NCI-H1105 (cell line): ENCODE results near the gene RPL7A.
"Not testable (repeated sequence)": the region's sequence is repeated elsewhere in the genome, so short reads cannot be mapped to it uniquely, and the experiment has no call there.

Experiments used
- DNase-seq: peaks from one replicate; lab custom pipeline; 2025; lab: John Stamatoyannopoulos, UW

RPL7A gene

DNA sequence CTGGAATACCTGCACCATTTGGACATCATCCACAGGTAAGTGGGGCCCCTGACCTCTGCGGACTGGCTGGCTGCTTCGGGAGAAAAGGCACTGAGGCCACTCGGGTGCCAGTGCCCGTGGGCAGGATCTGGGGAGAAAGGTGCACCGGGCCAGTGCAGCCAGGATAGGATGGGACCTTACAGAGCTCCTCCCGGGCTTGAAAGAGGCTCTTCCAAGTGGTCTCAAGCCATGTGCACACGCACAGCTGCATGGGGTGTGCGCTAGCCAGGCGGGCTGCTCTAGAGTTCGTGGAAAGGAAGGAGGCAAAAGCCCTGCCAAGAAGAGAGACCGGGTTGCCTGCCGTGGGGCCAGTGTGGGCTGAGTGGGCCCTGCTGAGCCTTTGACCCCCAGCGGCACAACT, 41.5 kb downstream of the RPL7A start:
- DNase-seq = no peak

DNA sequence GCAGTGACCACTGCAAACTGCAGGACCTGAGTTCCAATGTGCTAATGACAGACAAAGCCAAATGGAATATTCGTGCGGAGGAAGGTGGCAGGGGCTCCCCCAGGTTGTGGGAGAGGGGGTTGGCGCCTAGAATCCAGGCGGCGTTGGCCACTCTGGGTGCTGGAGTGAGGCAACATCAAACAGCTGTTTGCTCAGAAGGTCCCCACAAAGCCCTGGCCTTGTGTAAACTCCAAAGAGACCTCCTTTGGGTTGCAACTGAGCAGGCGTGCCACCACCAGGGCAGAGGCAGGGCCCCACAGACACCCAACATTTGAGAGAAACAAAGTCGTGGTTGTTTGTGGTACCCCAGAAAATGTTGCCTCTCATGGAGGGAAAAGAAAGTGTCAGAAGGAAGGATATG, 42.7 kb downstream of the RPL7A start:
- no peak for DNase-seq

DNA sequence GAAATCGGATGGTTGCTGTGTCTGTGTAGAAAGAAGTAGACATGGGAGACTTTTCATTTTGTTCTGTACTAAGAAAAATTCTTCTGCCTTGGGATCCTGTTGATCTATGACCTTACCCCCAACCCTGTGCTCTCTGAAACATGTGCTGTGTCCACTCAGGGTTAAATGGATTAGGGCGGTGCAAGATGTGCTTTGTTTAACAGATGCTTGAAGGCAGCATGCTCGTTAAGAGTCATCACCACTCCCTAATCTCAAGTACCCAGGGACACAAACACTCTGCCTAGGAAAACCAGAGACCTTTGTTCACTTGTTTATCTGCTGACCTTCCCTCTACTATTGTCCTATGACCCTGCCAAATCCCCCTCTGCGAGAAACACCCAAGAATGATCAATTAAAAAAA, 43.4 kb downstream of the RPL7A start:
- not testable (repeated sequence) for DNase-seq

DNA sequence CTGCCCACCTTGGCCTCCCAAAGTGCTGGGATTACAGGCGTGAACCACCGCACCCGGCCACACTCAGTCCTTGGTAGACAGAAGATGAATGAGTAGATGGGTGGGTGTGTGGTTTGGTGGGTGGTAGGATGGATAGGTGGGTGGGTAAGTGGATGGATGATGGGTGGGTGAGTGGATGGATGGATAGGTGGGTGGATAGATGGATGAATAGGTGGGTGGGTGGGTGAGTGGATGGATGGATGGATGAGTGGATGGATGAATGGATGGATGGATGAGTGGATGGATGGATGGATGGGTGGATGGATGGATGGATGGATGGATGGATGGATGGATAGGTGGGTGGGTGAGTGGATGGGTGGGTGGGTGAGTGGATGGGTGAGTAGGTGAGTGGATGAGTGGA, 44.3 kb downstream of the RPL7A start:
- not testable (repeated sequence) for DNase-seq

DNA sequence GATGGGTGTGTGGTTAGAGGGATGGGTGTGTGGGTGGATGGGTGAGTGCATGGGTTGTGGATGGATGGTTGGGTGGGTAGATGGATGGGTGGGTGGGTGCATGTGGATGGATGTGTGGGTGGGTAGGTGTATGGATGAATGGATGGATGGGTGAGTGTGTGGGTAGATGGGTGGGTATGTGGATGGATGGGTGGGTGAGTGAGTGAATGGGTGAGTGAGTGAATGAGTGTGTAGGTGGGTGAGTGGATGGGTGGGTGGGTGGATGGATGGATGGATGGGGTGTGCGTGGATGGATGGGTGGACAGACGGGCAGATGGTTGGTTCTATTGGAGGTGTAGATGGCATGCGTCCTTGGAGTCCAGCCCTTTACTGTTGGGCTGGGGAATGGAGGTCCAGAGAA, 45.4 kb downstream of the RPL7A start:
- DNase-seq = no peak

DNA sequence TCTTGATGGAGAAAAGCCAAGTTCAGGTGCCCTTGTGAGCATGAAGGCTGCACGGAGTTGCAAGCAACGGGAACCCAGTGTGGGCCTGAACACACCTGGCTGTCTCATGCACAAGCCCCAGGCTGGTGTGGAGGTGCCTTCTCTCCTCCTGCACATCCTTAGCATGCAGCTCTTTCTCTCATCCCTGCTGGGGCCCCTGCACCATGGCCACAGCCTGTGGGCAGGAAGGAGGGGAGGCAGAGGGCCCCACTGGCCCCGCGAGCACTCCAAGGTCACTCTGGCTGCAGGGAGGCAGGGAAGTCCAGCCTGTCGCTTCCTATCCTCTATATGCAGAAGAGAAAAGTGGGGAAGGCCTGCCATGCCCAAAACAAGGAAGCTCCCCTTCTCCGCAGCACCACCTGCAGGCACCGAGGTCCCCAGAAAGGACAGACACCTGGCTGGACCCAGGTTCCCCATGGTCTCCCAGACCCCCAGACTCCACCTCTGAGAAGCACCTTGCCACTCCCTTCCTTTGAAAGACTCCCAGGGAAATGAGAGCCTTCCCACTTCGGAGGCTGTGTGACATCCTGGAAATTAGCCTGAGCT, 46.8 kb downstream of the RPL7A start:
- DNase-seq = no peak

DNA sequence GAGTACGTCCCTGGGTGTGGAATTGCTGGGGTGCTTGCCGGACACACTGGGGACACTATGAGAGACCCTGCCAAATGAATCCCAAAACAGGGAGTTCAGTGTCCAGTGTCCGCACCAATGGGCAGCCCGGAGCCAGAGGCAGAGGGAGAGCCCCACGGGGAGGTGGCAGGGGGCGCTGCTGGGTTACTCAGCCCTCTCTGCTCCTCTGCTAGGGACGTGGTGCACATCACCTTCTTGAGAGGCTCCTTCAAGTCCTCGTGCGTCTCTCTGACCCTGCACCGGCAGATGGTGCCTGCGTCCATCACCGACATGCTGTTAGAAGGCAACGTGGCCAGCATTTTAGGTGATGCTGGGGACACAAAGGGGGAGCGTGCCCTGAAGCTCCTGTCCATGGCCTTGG, 48.9 kb downstream of the RPL7A start:
- no peak for DNase-seq

DNA sequence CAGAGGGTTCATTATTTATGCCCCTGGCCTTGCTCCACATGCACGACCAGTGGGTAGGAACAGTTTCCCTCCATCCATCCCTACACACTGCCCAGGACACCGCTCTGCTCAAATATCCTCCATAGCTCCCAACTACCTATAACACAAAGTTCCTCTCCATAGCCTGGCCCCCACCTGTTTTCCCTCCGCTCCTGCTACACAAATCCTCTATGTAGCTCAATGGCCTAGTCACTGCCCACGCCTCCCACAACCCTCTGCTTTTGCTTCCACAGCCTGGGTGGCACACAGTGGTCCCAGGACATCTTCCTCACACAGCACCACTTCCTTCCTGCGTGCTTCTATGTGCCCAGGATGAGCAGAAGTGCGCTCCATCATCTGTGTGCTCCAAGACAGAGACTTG, 49.4 kb downstream of the RPL7A start:
- no peak for DNase-seq

DNA sequence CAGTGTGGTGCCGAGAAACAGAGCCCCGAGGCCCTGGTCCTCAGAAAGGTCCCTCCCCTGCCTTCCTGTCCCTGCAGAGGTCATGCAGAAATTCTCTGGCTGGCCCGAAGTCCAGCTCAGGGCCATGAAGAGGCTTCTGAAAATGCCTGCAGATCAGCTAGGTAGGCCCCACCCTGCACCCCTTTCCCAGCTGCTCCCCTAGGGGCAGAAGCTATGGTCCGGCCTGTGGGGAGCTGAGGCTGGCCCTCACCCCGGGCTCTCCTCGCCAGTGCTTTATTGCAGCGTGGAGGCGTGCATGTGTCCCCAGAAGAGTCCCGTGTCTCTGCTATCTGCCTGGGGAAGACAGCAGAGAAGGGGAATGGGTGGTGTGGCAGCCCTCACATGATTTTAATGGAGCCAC, 49.9 kb downstream of the RPL7A start:
- no peak for DNase-seq

DNA sequence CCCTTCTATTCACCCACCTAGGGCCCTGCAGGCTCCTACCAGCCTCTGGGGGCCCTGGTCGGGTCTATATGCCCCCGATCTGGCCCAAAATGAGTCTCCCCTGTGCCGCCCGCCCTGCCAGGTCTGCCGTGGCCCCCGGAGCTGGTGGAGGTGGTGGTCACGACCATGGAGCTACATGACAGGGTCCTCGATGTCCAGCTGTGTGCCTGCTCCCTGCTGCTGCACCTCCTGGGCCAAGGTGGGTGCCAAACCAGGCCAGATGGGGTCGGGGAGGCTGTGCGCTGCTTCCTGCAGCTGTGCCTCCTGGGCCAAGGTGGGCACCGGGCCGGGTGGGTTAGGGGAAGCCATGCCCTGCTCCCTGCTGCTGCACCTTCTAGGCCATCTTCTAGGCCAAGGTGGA, 52.3 kb downstream of the RPL7A start:
- DNase-seq = no peak
